GM19455 (cell line): Measurements from ENCODE around the gene TLE6.
"Not testable (repeated sequence)": the region's sequence is repeated elsewhere in the genome, so short reads cannot be mapped to it uniquely, and the experiment has no call there.

Experiments
- ATAC-seq: cut with Tn5 transposase; IDR thresholded peaks from one replicate; pipeline ENCODE4 v1.9.1; 2021; ENCODE audit not compliant: unreplicated experiment

TLE6 gene

DNA sequence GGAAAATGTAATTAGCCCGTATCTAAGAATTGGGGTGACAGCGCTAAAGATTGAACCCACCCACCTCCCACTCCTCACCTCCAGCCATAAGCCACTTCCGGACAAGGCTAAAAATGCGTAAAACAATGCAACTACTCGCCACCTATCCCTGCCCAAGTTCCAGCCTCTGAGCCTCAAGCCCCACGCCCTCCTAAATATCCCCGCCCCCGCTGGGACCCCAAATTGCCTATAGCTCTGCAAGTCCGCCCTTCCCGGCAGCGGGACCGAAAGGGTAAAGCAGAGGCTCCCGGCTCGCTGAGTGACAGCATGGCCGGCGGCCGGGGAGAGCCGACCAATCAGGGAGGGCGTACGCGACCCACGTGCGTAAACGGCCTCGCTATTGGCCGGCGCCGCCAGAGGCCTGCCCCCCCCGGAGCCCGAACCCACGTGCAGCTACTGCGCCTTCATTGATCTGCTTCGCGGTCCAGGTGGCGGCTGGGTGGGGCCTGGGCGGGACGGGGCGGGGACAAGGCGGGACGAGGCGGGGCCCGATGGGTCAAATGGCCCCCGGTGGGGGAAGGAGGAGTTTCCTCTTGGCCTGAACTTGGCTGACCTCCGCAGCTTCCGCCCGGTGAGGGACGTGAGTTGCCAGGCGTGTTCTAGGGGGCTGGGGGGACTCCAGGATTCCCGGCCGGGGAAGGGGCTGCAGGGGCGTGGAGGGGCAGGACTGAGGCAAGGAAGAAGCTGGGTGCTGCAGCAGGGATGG is at the start of gene TLE6:
Gene TLE6 (plus strand): TSS at position 564 of the 745 bp plus-strand sequence. CDS start 670 bp downstream, outside the sequence.
- ATAC-seq: peak; percentile 88

- ATAC-seq: no peak
These were observed 43.9 kb upstream of the TLE6 start for GRCh38 chr19:2933490-2933910.

- ATAC-seq: not testable (repeated sequence)
These were observed 41.5 kb upstream of the TLE6 start for GRCh38 chr19:2935863-2936262.

DNA sequence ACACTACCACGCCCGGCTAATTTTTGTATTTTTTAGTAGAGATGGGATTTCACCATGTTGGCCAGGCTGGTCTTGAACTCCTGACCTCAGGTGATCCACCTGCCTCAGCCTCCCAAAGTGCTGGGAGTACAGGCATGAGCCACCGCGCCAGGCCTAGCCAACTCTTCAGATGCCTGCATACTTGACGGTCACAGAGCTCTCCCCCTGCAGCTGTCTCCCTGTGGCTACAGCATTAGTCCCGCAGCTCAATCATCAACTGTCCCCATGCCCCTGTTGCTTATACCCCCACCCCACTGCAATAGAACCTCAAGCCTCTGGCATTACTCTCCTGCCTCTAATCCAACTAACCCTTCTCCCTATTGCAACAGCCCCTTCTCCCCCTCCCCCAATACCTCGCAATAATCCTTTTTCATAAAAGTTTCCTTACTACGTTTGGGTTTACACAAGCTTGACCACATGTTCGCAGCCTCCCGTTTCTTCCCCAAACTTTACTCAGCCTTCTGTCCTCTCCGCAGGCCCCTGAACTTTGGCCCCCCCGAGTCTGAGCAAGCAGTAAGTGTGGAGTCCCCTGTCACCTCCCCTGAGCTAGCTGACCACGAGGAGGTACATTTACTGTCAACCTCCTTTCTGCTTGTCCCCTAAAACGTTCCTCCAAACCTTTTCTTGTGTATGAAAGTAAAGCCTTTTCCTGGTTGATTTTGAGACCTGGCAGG is 34.3 kb upstream of the TLE6 start:
- no peak for ATAC-seq

DNA sequence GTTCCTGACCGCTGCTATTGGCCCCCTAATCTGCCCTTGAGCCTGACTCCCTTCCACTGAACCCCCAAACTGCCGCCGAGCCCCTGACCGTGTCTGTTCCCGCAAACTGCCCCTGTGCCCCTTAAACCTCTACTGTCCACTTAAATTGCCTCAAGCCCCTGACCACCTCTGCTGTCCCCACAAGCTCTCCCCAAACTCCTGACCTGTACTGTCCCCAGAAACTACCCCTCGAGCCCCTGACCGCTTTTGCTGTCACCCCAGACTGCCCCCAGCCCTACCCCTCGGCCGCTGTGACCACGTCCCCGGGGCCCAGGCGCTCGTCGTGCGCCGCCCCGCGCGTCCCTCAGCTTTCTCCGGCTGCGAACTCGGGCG is 33.0 kb upstream of the TLE6 start:
- ATAC-seq: no peak

- ATAC-seq: peak; percentile 95
These were observed 32.4 kb upstream of the TLE6 start, which contains the start of gene ZNF77 for GRCh38 chr19:2944775-2945574. Gene ZNF77, minus strand, starts transcription at chr19:2944971. Its CDS starts 131 bp downstream, at chr19:2944840.

GRCh38 chr19:2945575-2946184 is 31.7 kb upstream of the TLE6 start:
- no peak for ATAC-seq

DNA sequence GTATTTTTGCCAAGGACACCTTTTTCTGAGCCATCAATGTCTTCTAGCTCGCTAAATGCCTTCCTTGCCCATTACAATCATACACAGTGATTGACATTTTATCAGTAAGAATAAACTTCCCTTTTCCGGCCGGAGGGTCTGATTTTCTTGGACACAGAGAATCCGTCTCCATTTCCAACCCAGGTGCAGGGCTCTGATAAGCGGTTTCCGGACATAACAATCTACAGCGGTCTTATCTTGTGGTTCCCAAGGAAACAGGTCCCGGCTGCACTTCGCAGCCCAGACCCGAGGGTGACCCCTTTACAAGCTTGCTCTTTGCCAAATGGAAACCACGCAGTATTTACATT is 27.5 kb upstream of the TLE6 start:
- no peak for ATAC-seq

GRCh38 chr19:2950286-2951124 is 26.9 kb upstream of the TLE6 start:
- peak; percentile 90 for ATAC-seq

GRCh38 chr19:2952953-2953481 is 24.3 kb upstream of the TLE6 start:
- ATAC-seq: no peak

DNA sequence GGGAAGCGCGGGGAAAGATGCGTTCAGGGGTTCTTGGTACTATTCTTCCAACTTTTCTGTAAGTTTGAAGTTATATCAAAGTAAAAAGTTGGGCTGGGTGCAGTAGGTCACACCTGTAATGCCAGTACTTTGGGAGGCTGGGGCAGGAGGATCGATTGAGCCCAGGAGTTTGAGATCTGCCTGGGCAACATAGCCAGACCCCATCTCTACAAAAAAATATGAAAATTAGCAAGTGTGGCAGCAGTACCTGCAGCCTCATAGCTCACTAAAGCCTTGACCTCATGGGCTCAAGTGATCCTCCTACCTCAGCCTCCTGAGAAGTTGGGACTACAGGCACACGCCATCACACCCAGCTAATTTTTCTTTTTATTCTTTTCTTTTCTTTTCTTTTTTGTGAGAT is 20.2 kb upstream of the TLE6 start:
- no peak for ATAC-seq

DNA sequence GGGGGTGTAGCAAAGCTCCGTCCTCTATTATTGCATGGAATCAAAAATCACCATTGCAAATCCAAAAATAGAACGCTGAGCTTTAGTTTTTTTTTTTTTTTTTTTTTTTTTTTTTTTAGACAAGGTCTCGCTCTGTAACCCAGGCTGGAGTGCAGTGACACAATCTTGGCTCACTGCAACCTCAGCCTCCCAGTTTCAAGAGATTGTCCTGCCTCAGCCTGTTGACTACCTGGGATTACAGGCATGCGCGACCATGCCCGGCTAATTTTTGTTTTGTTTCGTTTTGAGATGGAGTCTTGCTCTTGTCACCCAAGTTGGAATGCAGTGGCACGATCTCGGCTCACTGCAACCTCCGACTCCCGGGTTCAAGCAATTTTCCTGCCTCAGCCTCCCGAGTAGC is 17.2 kb upstream of the TLE6 start:
- ATAC-seq: no peak

- ATAC-seq: no peak
These were observed 15.2 kb upstream of the TLE6 start for GRCh38 chr19:2962018-2962670.

DNA sequence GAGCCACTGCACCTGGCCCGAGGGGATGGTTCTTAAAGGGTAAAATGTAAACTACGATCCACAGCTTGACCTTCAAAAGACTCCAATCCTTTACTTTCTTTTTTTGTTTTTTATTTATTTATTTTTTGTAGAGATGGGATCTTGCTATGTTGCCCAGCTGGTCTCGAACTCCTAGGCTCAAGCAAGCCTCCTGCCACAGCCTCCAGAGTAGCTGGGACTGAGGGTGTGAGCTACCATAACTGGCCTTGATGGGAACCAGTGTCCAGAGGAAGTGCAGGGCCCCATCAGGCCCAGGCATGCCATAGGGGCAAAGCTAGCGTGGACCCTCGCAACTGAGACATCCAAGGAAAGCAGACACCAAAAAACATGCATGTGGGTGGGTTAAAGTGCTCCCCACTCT is 14.2 kb upstream of the TLE6 start:
- no peak for ATAC-seq

GRCh38 chr19:2963631-2964030 is 13.7 kb upstream of the TLE6 start:
- ATAC-seq: not testable (repeated sequence)

DNA sequence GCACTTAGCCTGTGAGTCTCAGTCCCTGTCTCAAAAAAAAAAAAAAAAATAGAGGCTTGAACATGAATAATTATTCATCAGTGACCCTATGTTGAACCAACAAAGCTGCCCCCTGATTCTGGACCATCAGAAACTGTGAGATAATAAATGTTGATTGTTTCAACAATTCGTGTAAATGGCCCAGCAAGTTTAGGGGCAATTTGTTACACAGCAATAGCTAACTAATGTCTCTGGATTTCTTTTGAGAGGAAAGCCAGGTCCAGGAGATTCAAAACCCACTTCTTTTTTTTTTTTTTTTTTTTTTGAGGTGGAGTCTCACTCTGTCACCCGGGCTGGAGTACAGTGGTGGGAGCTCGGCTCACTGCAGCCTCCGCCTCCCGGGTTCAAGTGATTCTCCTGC is 12.5 kb upstream of the TLE6 start:
- no peak for ATAC-seq

- no peak for ATAC-seq
These were observed 9.4 kb upstream of the TLE6 start for GRCh38 chr19:2967972-2968371.

DNA sequence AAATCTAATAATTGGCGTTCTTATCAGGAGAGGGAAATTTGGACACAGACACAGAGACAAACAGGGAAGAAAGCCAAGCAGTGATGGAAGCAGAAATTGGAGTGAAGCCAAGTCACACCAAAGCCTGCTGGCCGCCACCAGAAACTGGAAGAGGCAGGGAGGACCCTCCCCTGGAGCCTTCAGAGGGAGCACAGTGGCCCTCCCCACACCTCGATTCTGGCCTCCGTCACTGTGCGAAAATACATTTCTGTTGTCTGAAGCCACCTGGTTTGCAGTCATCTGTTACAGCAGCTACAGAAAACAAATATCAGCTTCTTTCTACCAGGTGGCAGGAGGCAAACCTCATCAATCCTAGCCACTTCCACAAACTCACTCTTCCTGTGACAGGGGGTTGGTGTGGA is 8.3 kb upstream of the TLE6 start:
- no peak for ATAC-seq

- no peak for ATAC-seq
These were observed 7.0 kb upstream of the TLE6 start for GRCh38 chr19:2970201-2970835.
